CD14-positive monocyte (primary cell): ENCODE results near the gene FANCB. TPM values are rescaled to one million over a fixed set of nuclear protein-coding genes. Genes with fewer than 3 reads are reported as not detected.

Experiments
- DNase-seq, 3 donors: peaks; one replicate each; pipeline ENCODE4 v3.0.0-alpha.2; 2011 to 2022
- H2AFZ ChIP-seq: 2 replicates; pipeline ENCODE4 v1.6.0; 2012; ENCODE audit warnings: mild to moderate bottlenecking, low read depth, low read length, inconsistent platforms; ENCODE audit not compliant: insufficient read depth, poor library complexity, severe bottlenecking
- H3K27ac ChIP-seq, 2 donors: 1 replicate in 1 of 2; 2 replicates in 1 of 2; pipeline ENCODE4 v1.5.1; 2012 to 2013; ENCODE audit warnings: low read length in 2 of 2, control low read depth in 1 of 2, inconsistent platforms in 1 of 2, low read depth in 1 of 2, mild to moderate bottlenecking in 1 of 2
- H3K27me3 ChIP-seq, 2 donors: one replicate each; pipeline versions ENCODE4 v1.6.0 to v1.6.1; 2011 to 2013; ENCODE audit warnings: low read length in 2 of 2; ENCODE audit not compliant: control insufficient read depth in 2 of 2, insufficient read depth in 2 of 2
- H3K36me3 ChIP-seq, 2 donors: replicated peaks in 1 of 2; 1 replicate in 1 of 2; 2 replicates in 1 of 2; pipeline versions ENCODE4 v1.5.1 to v1.6.1; 2012 to 2013; ENCODE audit warnings: low read length in 2 of 2, control low read depth in 1 of 2, inconsistent platforms in 1 of 2, mild to moderate bottlenecking in 1 of 2; ENCODE audit not compliant: insufficient read depth in 2 of 2, control insufficient read depth in 1 of 2
- H3K4me1 ChIP-seq, 2 donors: 1 replicate in 1 of 2; 2 replicates in 1 of 2; pipeline versions ENCODE4 v1.5.1 to v1.6.1; 2012 to 2013; ENCODE audit warnings: low read length in 2 of 2, control low read depth in 1 of 2, inconsistent platforms in 1 of 2, mild to moderate bottlenecking in 1 of 2, moderate library complexity in 1 of 2; ENCODE audit not compliant: insufficient read depth in 2 of 2, control insufficient read depth in 1 of 2
- H3K4me2 ChIP-seq: replicated peaks from 2 replicates; pipeline ENCODE3; 2012; ENCODE audit warnings: low read length, moderate library complexity, mild to moderate bottlenecking; ENCODE audit not compliant: poor library complexity, severe bottlenecking; ENCODE audit errors: extremely low read depth
- H3K4me3 ChIP-seq, 3 experiments: fragments of 200-600 bp in 1 of 3; sonication (generic) in 1 of 3; replicated peaks in 1 of 3; 1 replicate in 2 of 3; 2 replicates in 1 of 3; pipeline ENCODE4 v1.5.1; 2011 to 2013; ENCODE audit warnings: low read length in 3 of 3, mild to moderate bottlenecking in 3 of 3, control low read depth in 2 of 3, low read depth in 2 of 3, inconsistent platforms in 1 of 3, moderate library complexity in 1 of 3
- H3K79me2 ChIP-seq: 2 replicates; pipeline ENCODE4 v1.6.0; 2012; ENCODE audit warnings: mild to moderate bottlenecking, control low read depth, inconsistent platforms, low read length, moderate library complexity; ENCODE audit not compliant: insufficient read depth
- H3K9ac ChIP-seq: 2 replicates; pipeline ENCODE4 v1.6.0; 2017; ENCODE audit warnings: low read length, mild to moderate bottlenecking; ENCODE audit not compliant: insufficient read depth, poor library complexity, severe bottlenecking
- H3K9me3 ChIP-seq, 2 donors: replicated peaks in 1 of 2; 1 replicate in 1 of 2; 2 replicates in 1 of 2; pipeline versions ENCODE4 v1.5.1 to v1.6.1; 2012 to 2013; ENCODE audit warnings: low read length in 2 of 2, control low read depth in 1 of 2; ENCODE audit not compliant: control insufficient read depth in 1 of 2, insufficient read depth in 1 of 2
- H4K20me1 ChIP-seq: 2 replicates; pipeline ENCODE4 v1.6.0; 2012; ENCODE audit warnings: mild to moderate bottlenecking, low read length, control low read depth, moderate library complexity; ENCODE audit not compliant: insufficient read depth
- H3K27ac Mint-ChIP-seq, 7 donors: one replicate each; pipeline ENCODE4 v1.8.0; 2020; ENCODE audit warnings: mild to moderate bottlenecking in 7 of 7, mixed read lengths in 7 of 7, moderate library complexity in 6 of 7, inconsistent platforms in 2 of 7
- H3K27me3 Mint-ChIP-seq, 3 donors: one replicate each; pipeline ENCODE4 v1.8.0; 2021 to 2022; ENCODE audit warnings: low read depth in 3 of 3, mild to moderate bottlenecking in 3 of 3, mixed read lengths in 3 of 3, moderate library complexity in 3 of 3, inconsistent platforms in 1 of 3
- H3K36me3 Mint-ChIP-seq, 2 donors: one replicate each; pipeline ENCODE4 v1.8.0; 2020; ENCODE audit warnings: mixed read lengths in 2 of 2, inconsistent platforms in 1 of 2, mild to moderate bottlenecking in 1 of 2
- H3K4me1 Mint-ChIP-seq: one replicate; pipeline ENCODE4 v1.8.0; 2020; ENCODE audit warnings: mild to moderate bottlenecking, mixed read lengths
- H3K4me3 Mint-ChIP-seq, 2 donors: one replicate each; pipeline ENCODE4 v1.8.0; 2020; ENCODE audit warnings: mild to moderate bottlenecking in 2 of 2, mixed read lengths in 2 of 2, moderate library complexity in 1 of 2
- H3K9me3 Mint-ChIP-seq, 7 donors: one replicate each; pipeline ENCODE4 v1.8.0; 2020 to 2022; ENCODE audit warnings: mixed read lengths in 7 of 7, mild to moderate bottlenecking in 6 of 7, moderate library complexity in 6 of 7, inconsistent platforms in 2 of 7
- WGBS: methylation state at CpG from one replicate; pipeline ENCODE4 v1.1.5; 2013; ENCODE audit warnings: missing lambda C conversion rate; ENCODE audit not compliant: insufficient coverage; 5-methylcytosine and 5-hydroxymethylcytosine counted together
- intact Hi-C, 2 donors: fragments of 100-400 bp; cut with micrococcal nuclease; formaldehyde crosslinking; loops; one replicate each; pipeline versions ENCODE4 v1.15.0 to v1.15.1; 2023
- polyA plus RNA-seq, 3 donors: library from polyadenylated mRNA; depleted of rRNA in 1 of 3; unstranded in 2 of 3; stranded (reverse) in 1 of 3; fragments of 300-500 nt in 2 of 3; fragments of >200 nt in 1 of 3; fragmentation: Illumina TruSeq in 2 of 3; gene quantifications; 1 replicate in 2 of 3; 2 replicates in 1 of 3; pipeline ENCODE4 v1.2.3, GENCODE V29; 2012 to 2021
- TF ChIP-seq, protein P1 (sequence below): fragments of 200-600 bp; IDR thresholded peaks from one replicate; pipeline ENCODE4 v1.8.0; 2022; ENCODE audit warnings: antibody characterized with exemption, mild to moderate bottlenecking

The FANCB gene
- polyA plus RNA-seq, 3 donors, result 0.85 to 4.2 (median 2.6) TPM

DNA sequence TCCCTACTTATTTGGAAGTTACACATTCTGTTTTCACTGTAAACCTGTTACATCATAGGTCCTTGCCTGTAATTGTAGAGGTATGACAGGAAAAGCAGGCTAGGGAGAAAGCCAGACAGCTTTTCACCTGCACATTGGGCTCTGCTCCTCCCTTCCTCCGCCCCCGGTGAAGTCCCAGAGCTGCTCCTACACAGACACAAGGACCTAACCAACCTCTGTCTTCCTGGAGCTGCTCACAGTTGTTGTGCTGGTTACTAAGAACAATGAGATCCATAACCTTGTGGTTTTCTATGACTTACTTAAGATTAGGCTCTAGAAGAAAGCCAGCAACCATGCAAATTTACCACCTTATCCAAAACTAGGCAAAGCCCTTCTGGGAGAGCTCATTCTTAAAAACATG is 40.4 kb upstream of the FANCB start:
- peaks cover 73 to 92% of the 10 kb centered on the region in 2 donors for H3K36me3 ChIP-seq
- Mint-ChIP-seq H3K27ac (peak overlapping the region in 3 of 7 donors; percentile 41 to 75 (median 46)), H3K4me1 (no peaks in the 10 kb centered on the region), H3K36me3 (peaks cover 63 to 67% of the 10 kb centered on the region in 2 donors), H3K9me3 (no peaks in the 10 kb centered on the region), H3K27me3 (peaks cover 0 to 1% (median 0%) of the 10 kb centered on the region in 3 donors), H3K4me3 (no peak overlapping the region)
- peak overlapping the region in 1 of 2 donors; percentile 26 for H3K27ac ChIP-seq
- intact Hi-C loops, result no loop called here
- H4K20me1 ChIP-seq, result no peaks in the 10 kb centered on the region
- no peak overlapping the region for H3K4me2 ChIP-seq
- H3K79me2 ChIP-seq, result no peaks in the 10 kb centered on the region
- H3K27me3 ChIP-seq, result no peaks in the 10 kb centered on the region
- no peak overlapping the region for H3K9ac ChIP-seq
- no peak overlapping the region for H3K4me3 ChIP-seq
- DNase-seq, result no peak
- H2AFZ ChIP-seq, result no peak overlapping the region
- TF ChIP-seq, protein P1, sequence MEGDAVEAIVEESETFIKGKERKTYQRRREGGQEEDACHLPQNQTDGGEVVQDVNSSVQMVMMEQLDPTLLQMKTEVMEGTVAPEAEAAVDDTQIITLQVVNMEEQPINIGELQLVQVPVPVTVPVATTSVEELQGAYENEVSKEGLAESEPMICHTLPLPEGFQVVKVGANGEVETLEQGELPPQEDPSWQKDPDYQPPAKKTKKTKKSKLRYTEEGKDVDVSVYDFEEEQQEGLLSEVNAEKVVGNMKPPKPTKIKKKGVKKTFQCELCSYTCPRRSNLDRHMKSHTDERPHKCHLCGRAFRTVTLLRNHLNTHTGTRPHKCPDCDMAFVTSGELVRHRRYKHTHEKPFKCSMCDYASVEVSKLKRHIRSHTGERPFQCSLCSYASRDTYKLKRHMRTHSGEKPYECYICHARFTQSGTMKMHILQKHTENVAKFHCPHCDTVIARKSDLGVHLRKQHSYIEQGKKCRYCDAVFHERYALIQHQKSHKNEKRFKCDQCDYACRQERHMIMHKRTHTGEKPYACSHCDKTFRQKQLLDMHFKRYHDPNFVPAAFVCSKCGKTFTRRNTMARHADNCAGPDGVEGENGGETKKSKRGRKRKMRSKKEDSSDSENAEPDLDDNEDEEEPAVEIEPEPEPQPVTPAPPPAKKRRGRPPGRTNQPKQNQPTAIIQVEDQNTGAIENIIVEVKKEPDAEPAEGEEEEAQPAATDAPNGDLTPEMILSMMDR, result no peak
- no peaks in the 10 kb centered on the region for H3K9me3 ChIP-seq
- H3K4me1 ChIP-seq, result no peaks in the 10 kb centered on the region
- no CpG with 5 or more reads among the region's 2 CpGs for WGBS

DNA sequence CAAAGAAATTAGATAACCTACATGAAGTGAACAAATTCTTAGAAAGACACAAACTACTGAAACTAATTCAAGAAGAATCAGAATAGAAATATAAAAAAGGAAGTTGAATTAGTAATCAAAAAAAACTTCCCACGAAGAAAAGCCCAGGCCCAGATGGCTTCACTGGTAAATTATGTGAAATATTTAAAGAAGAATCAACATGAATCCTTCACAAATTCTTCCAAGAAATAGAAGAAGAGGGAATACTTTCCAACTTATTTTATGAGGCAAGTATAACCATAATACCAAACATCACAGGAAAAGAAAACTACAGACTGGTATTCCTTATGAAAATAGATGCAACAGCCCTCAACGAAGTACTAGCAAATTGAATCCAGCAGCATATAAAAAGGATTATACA is 31.0 kb upstream of the FANCB start:
- peaks cover 0 to 9% (median 0%) of the 10 kb centered on the region in 7 donors for H3K9me3 Mint-ChIP-seq
- H3K9me3 ChIP-seq, result no peaks in the 10 kb centered on the region
- H3K4me3 Mint-ChIP-seq, result no peak overlapping the region
- no peaks in the 10 kb centered on the region for H3K27me3 Mint-ChIP-seq
- no peak overlapping the region for H3K27ac Mint-ChIP-seq
- WGBS, result no CpG with 5 or more reads among the region's 2 CpGs
- no peaks in the 10 kb centered on the region for H4K20me1 ChIP-seq
- H3K36me3 Mint-ChIP-seq, result peaks cover 28 to 29% of the 10 kb centered on the region in 2 donors
- no peaks in the 10 kb centered on the region for H3K27me3 ChIP-seq
- no peaks in the 10 kb centered on the region for H3K79me2 ChIP-seq
- H3K27ac ChIP-seq, result no peak overlapping the region
- TF ChIP-seq, protein P1, result no peak
- intact Hi-C loops, result no loop called here
- H3K4me2 ChIP-seq, result no peak overlapping the region
- no peak for DNase-seq
- peaks cover 0 to 3% of the 10 kb centered on the region in 2 donors for H3K4me1 ChIP-seq
- peaks cover 13 to 49% of the 10 kb centered on the region in 2 donors for H3K36me3 ChIP-seq
- no peak overlapping the region for H3K9ac ChIP-seq
- no peak overlapping the region for H3K4me3 ChIP-seq
- H3K4me1 Mint-ChIP-seq, result peaks cover 3% of the 10 kb centered on the region
- no peak overlapping the region for H2AFZ ChIP-seq
